HG03196 (cell line): ENCODE measurements around the gene USP11.
A peak's percentile ranks its signal among the peaks of the same experiment; 100 is the strongest.

Experiments used
- ATAC-seq: cut with Tn5 transposase; IDR thresholded peaks from one replicate; pipeline ENCODE4 v1.9.1; 2021; ENCODE audit not compliant: unreplicated experiment

USP11 gene

DNA sequence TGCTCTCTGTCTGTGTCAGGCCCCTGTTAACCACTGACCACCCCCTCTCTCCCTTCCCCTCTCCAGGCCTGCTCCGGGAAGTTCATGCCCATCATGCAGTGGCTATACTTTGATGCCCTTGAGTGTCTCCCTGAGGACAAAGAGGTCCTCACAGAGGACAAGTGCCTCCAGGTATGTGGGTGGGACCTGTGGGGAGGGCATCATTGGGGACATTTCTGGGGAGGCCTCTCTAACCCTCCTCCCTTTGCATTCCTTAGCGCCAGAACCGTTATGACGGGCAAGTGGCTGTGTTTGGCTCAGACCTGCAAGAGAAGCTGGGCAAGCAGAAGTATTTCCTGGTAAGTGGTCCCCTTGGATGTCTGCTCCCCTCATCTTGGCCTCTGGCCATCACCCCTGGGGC lies 29.9 kb upstream of the USP11 start:
- no peak for ATAC-seq

DNA sequence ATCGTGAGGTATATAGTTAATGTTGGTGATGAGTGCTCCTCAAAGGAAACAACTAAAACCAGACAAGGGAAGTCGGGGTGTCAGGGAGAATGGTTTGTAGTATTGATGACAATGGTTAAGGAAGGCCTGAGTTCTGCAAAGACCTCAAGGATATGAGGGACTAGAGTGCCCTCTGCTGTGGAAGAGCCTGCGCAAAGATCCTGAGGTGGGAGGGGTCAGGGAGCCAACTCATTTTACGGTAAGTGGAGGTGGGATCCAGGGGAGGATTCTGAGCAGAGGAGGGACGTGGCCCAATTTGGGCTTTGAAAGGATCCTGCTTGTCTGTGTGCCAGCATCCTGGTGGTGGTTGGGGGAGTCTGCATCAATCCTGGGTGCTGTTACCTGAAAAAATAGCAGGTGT lies 27.8 kb upstream of the USP11 start:
- ATAC-seq: no peak

DNA sequence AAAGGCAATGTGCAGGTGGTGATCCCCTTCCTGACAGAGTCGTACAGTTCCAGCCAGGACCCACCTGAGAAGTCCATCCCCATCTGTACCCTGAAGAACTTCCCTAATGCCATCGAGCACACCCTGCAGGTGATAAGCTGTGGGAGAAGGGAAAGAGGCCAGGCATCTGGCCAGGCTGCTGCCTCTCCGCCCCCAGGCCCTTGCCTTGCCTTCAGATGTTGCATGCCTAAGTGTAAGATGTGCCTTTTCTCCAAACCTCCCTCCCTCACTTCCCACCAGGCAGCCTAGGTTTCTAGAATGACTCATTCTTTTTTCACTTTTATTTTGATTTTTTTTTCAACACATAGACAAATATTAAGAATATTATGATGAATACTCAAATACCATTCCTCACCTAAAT lies 26.5 kb upstream of the USP11 start:
- ATAC-seq: no peak

DNA sequence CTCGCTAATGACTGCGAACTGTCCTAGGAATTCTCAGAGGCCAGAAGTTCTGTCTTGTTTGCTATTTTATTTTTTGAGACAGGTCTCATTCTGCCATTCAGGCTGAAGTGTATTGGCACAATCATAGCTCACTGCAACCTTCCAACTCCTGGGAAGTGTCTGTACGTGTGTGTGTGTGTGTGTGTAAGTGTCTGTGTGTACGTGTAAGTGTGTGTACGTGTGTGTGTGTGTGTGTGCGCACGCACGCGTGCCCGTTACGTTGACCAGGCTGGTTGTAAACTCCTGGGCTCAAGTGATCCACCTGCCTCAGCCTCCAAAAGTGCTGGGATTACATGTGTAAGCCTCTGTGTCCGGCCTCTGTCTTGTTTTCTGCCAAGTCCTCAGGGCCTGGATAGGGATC lies 24.7 kb upstream of the USP11 start:
- no peak for ATAC-seq

DNA sequence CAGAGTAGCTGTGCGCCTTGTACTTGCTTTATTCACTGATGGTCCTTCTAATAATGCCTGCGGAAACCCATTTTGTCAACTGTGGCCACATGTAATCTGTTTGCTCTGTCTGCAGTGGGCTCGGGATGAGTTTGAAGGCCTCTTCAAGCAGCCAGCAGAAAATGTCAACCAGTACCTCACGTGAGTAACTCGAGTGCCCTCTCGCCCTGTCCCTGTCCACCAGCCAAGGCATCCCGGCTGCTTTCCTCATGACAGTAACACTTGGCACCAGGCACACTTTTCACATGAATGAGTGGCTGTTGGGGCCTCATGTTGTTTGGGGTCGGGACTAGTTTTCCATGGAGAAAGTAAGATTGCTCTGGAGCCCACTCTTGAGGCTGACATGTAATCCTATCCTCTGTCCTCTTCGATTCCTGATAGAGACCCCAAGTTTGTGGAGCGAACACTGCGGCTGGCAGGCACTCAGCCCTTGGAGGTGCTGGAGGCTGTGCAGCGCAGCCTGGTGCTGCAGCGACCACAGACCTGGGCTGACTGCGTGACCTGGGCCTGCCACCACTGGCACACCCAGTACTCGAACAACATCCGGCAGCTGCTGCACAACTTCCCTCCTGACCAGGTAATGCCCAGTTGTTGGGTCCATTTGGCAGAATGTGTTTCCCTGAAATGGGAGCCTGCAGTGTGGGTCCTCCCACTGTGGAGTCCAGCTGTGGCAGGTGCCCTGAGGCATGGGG lies 23.1 kb upstream of the USP11 start:
- no peak for ATAC-seq

DNA sequence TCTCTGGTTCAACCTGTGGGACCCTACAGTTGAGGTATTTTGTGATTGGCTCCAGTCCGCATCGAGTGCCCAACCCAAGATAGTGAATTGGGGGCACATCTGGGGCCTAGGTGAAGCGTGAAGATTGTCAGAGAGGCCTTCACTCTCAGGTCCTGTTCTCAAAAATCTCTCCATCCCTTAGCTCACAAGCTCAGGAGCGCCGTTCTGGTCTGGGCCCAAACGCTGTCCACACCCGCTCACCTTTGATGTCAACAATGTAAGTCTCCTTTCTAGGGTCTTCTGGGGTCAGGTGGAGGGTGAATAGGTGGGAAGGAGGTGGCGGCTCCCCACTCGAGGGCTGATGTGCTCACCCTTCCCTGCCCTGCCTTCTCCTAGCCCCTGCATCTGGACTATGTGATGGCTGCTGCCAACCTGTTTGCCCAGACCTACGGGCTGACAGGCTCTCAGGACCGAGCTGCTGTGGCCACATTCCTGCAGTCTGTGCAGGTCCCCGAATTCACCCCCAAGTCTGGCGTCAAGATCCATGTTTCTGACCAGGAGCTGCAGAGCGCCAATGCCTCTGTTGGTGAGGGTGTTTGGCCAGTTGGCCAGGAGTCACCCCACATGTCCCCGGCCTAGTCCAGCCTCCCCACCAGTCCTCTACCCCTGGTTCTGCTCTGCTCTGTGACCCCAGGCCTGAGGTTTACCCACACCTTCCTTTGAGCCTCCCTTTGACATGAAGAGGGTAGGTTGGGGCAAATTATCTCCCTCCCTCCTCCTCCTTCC lies 22.0 kb upstream of the USP11 start:
- no peak for ATAC-seq

DNA sequence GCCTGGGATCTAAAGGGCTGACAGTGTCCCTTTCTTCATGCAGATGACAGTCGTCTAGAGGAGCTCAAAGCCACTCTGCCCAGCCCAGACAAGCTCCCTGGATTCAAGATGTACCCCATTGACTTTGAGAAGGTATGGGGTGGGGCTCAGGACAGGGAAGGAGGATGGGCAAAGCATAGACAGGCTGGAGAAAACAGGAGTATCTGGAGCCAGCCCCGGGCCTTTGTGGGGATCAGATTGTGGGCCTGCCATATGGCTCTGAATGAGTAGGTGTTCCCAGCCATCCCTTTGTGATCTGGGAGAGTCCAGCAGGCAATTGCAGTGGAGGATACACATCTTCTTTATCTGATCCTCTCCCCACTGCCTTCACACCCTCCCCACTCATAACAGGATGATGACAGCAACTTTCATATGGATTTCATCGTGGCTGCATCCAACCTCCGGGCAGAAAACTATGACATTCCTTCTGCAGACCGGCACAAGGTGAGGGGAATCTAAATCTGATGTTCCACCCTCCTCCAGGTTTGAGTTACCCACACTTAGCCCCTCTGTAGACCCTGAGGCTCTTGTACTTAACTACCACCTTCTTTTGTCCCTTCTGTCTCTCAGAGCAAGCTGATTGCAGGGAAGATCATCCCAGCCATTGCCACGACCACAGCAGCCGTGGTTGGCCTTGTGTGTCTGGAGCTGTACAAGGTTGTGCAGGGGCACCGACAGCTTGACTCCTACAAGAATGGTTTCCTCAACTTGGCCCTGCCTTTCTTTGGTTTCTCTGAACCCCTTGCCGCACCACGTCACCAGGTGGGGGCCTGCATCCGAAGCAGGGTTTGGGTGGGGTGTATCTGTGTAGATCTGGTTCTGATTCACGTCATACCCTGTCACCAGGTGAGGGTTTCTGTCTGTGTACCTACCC lies 20.2 kb upstream of the USP11 start:
- no peak for ATAC-seq

DNA sequence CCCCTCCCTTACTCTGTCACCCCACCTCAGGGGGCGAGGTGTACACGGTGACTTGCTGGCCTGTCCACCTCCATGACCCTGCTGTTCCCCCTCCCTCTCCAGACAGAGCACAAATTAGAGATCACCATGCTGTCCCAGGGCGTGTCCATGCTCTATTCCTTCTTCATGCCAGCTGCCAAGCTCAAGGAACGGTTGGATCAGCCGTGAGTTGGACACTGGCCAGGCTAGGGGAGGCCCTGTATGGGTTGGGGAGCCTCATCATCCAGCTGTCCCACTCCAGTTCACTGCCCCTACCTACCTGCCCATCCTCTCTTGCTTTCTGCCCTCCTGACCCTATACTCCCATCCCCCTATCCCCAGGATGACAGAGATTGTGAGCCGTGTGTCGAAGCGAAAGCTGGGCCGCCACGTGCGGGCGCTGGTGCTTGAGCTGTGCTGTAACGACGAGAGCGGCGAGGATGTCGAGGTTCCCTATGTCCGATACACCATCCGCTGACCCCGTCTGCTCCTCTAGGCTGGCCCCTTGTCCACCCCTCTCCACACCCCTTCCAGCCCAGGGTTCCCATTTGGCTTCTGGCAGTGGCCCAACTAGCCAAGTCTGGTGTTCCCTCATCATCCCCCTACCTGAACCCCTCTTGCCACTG lies 18.3 kb upstream of the USP11 start:
- no peak for ATAC-seq

DNA sequence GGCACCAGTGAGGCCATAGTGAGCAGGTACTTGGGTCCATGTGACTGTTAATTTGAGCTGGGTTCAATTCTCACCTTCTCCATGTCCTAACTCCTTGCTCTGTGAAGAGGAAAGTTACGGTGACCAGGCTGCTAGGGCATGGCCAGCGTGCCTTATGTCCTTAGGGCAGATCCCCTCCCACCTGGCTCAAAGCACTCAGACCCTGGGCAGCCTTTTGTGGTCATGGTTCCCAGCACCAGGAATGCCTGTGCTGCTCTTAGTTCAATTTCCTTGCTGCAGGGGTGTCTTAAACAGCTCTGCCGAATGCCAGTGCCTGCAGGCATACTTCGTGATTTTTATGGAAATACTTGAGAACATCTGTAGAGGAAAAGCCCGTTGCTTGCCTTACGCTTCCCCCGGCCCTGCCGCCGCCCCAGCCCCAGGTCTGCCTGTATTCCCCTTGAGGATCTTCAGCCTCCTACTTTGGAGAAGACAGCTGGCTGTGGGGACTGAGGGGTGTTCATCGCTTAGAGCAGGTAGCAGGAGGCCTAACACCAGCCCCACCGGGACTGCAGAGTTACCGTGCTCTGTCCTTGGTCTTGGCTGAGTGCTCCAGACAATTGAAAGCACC lies 17.4 kb upstream of the USP11 start:
- no peak for ATAC-seq

DNA sequence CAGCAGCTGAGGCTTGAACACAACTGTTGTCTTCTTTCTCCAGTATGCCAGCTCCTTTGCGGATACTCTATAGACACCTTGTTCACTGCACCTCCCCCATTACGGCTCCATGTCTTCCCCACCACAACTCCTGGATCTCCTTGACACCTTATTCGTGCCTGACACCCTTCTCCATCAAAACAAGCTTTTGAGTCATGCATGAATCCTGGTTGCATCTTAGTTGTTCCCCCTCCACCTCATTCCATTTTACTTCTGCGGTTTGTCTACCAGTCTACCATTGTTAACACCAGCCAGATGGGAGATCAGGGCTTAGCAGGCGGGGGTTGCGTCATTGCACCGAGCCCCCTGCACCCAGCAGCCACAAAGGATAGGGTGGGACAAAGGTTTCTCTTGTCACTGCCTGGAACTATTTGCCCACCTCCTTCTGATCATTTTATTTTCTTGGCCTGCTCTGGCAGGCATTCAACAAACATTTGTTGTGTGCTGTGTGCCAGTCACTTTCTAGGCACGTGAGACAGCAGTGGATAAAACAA lies 16.4 kb upstream of the USP11 start:
- no peak for ATAC-seq

DNA sequence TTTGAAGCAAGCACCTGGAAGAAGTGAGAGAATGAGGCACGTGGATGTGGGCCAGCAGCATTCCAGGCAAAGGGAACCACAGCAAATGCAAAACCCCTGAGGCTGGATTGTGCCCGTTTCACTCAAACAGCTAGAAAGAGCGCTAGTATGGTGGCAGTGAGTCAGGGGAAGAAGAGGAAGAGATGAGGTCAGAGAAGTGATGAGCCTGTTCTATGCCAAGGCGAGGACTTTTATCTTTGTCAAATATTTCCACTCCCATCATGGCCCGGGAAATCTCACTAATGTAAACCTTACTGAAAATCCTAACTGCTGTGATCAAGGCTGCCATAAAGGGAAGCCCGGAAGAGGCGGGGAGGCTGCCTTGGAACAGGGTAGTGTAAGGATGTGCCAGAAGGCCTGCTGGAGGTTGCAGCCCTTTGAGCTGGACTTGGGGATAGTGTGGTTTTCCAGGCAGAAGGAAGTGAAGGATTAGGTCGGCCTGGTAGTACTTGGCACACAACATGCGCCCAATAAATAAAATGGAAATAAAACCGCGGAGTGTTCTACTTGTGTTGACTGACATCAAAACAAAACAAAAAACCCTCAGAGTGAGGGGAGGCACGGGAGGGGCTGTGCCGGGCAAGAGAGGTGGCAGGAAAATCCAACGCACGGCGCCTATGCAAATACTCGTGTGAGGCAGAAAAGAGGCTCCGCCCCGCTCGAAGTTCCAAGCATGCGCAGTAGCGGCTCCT lies 15.5 kb upstream of the USP11 start:
- no peak for ATAC-seq

DNA sequence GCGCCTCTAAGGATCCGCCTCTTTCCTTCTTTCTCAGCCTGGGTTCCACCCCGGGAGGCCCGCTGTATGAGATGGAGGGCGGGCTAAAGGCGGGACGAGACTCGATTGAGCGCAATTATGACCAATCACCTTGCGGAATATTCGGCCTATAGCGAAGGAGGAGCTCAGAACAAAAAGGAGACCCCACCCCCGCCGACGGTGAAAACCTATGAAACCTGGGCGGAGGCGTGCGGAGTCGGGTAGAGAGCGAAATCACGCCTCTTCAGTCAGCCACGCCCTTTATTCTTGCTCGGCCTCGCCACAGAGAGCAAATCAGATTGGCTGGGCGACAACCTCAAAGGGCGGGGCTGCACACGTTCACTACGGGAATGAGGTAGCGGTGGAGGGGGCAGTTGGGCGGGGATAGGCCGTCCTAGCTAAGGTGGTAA lies 14.9 kb upstream of the USP11 start:
- ATAC-seq: peak; percentile 89

DNA sequence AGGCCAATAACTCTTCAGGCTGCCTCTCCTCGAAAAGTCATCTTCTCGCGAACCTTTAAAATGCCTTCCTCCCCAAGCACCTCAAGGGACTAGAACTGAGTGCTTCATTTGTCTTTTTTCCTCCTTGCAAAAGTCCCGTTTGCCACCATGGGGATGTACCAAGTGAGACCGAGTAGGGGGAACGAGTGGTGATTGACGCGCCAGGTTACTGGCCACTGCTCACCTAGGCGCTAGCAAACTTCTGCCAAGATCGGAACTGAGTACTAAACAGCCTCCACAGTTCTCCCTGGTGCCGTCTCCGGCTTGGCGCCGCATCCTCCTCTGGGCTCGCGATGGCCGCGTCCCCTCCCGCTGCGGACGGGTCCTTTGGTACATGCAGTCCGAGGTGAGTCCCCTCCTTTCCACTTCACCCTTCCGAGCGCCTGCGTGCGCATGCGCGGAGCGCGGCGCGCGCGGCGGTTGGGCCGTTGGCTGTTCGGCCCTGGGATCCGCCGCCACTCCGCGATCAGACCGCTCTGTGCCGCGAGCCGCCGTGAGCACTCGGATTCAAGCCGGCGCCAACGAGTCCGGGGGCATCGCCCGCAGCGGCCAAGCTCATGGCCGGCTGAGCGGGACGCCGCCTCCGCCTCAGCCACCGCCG lies 14.4 kb upstream of the USP11 start, which contains the start of gene CDK16:
Gene CDK16 (plus strand): TSS at position 402 of the 640 bp plus-strand sequence. CDS start 4,877 bp downstream, outside the sequence.
- ATAC-seq: peak; percentile 41

DNA sequence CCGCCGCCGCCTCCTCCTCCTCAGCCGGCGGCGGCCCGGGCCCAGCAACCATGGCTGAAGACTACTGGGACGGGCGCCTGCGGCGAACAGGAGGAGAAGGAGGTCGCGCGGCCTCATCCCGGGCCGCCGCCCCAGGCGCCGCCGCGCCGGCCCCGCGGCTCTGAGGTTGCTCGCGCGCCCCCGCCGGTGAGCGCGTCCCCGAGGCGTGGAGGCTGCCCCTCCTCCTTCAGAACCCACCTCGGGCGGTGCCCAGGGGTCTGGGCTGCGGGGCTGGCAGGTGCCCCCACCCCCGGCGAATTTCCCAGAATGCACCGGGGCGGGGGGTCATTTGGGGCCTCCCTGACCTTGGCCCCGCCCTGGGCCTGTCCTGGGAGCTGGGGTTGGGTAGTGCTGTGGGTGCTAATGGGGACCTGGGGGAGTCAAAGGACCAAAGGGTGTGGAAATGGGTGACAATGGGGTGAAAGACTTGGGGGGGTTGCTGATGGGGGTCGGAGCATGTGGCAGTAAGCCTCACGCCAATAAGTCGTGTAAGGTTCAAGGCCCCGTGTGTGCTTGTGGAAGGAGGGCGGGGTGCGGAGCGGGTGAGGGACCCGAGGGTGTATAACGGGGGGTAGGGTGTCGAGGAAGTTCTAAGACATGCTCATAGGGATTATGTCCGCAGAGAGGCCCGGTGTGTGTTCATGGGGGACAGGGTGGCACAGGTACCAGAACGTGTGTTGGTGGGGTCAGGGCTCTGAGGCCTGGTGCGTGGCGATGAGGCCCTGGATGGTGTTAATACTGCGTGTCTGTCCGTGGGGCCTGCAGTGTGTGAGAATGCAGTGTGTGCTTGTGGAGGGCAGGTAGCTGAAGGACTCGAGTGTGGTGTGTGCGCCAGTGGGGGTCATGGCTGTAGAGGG lies 13.6 kb upstream of the USP11 start:
- ATAC-seq: no peak

DNA sequence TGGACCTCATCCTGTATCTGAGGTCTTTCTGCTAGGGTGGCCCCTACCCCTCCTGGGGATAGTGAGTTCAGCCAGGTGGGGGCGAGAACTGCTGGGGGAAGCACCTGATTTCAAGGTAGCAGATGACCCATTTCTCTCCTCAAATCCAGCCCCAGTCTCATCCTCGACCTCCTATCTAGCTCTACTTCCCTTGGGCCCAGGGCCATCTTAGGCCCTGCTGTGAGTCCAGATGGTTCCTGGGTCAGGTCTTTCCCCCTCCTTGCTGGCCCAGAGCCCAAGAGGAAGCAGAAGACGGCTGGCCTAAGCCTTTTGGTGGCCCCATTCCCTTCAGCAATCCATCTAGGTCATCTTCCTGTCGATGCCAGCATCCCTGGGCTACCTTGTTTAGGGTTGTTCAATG lies 11.1 kb upstream of the USP11 start:
- ATAC-seq: no peak

DNA sequence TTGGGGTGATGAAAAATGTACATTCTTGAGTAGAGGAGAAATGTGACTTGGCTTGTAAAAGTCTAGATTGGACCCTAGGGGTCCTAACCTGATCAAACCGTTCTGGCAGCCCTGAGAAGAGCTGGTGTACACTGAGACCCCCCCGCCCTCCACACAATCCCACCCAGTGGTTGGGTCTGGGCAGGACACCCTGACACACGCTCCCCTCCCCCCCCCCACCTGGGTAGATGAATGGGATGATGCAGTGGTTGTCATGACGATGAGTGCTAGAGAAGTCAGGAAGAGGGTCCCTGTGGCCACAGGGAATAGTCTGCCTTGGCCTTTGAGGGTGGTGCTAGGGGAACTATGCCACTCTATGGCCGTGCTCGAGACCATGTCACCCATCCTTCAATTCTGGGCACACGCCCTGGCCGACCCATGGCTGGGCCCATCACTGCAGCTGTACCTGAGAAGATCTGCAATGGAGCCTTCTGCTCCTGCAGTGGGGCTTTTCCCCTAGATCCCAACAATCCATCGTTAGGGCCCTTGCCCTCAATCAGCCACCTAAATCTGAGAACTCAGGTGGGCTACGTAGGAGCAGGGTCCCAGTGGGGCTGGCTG lies 10.0 kb upstream of the USP11 start:
- no peak for ATAC-seq

DNA sequence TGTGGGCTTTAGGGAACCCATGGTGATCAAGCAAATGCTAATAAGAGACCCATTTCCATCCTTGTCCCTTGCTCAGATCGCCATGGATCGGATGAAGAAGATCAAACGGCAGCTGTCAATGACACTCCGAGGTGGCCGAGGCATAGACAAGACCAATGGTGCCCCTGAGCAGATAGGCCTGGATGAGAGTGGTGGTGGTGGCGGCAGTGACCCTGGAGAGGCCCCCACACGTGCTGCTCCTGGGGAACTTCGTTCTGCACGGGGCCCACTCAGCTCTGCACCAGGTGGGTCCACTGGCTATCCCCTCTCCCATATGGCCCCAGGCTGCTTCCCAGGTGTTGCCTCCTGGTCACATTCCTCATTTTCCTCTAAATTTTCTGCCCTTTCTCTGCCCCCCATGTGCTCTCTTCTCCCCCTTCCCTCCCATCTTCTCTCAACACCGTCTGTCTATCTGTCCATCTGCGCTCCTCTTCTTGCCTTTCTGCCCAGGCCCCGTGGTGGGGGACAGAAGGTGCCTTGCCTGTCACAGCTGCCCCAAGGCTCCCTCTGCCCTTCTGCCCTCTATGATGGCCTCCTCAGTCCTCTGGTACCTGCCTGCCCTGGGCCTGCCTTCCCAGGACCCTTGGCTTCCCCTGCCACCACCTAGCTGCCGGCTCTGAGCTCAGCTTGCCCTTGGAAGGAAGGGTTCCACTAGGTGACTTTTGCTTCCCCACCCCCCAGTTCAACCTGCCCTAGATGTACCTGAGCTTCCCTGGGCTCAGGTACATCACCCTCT lies 9.1 kb upstream of the USP11 start:
- no peak for ATAC-seq
